ENCODE results near the gene USP40. TPM values are rescaled to one million over a fixed set of nuclear protein-coding genes. Genes with fewer than 3 reads are reported as not detected.

USP40 gene
- total RNA-seq, 2 experiments from 2014 or later: 0.51 to 1.7 TPM

- Histone ChIP-seq H3K9me2 (ENCODE audit: insufficient read depth, low read length) (no peaks in the 10 kb centered on the region), H2AFZ (ENCODE audit: low read length) (no peak overlapping the region), H3K27ac (ENCODE audit: low read depth, low read length, poor library complexity, severe bottlenecking) (no peak overlapping the region), H3K79me2 (ENCODE audit: insufficient read depth, low read depth, low read length) (no peaks in the 10 kb centered on the region), H3K4me2 (ENCODE audit: low read length) (no peak overlapping the region), H3K4me3 (ENCODE audit: low read depth, low read length, poor library complexity, severe bottlenecking) (no peak overlapping the region), H4K20me1 (ENCODE audit: insufficient read depth, low read length) (no peaks in the 10 kb centered on the region), H3K9me3 (ENCODE audit: low read length) (no peaks in the 10 kb centered on the region), H3K4me1 (ENCODE audit: insufficient read depth, low read length, poor library complexity, severe bottlenecking) (no peaks in the 10 kb centered on the region), H3K36me3 (ENCODE audit: insufficient read depth, low read length) (peaks cover 68% of the 10 kb centered on the region)
- ChIA-PET POLR2A (interaction anchor here (1.2 kb wide), 1 partner anchor 17 kb away, joined by 3 read pairs; no protein-coding TSS in a partner anchor), CTCF (ENCODE audit: unreplicated experiment) (interaction anchor here (0.8 to 1.3 kb wide), 3 partner anchors 25 to 112 kb away, joined by 3 read pairs; no protein-coding TSS in a partner anchor)
- intact Hi-C loops (cut with micrococcal nuclease; ENCODE audit: unreplicated experiment): loop anchor here (1.0 to 5.0 kb wide), 4 partner anchors 25 to 186 kb away; no protein-coding TSS in a partner anchor
- BruUV-seq (replicated peaks): no TSS peak
- DNase-seq (ENCODE audit: low spot score): peak; percentile 86
- TF ChIP-seq CTCF (conservative IDR thresholded peaks at IDR 0.05; ENCODE audit: low read length): peak; percentile 97
- TF ChIP-seq EZH2phosphoT487 (IDR thresholded peaks at IDR 0.05; ENCODE audit: borderline replicate concordance, low read depth, low read length): no peak
These were observed 122.9 kb downstream of the USP40 start for GRCh38 chr2:233443511-233444183.

- Histone ChIP-seq H3K36me3 (ENCODE audit: insufficient read depth, low read length) (peaks cover 68% of the 10 kb centered on the region), H3K9me3 (ENCODE audit: low read length) (no peaks in the 10 kb centered on the region), H2AFZ (ENCODE audit: low read length) (no peak overlapping the region), H3K27ac (ENCODE audit: low read depth, low read length, poor library complexity, severe bottlenecking) (no peak overlapping the region), H3K4me3 (ENCODE audit: low read depth, low read length, poor library complexity, severe bottlenecking) (no peak overlapping the region), H4K20me1 (ENCODE audit: insufficient read depth, low read length) (no peaks in the 10 kb centered on the region), H3K9me2 (ENCODE audit: insufficient read depth, low read length) (no peaks in the 10 kb centered on the region), H3K4me2 (ENCODE audit: low read length) (no peak overlapping the region), H3K79me2 (ENCODE audit: insufficient read depth, low read depth, low read length) (no peaks in the 10 kb centered on the region), H3K4me1 (ENCODE audit: insufficient read depth, low read length, poor library complexity, severe bottlenecking) (no peaks in the 10 kb centered on the region)
- ChIA-PET POLR2A (interaction anchor here (0.7 kb wide), 1 partner anchor 137 kb away, joined by 3 read pairs; no protein-coding TSS in a partner anchor), CTCF (ENCODE audit: unreplicated experiment) (no interaction called here)
- DNase-seq (ENCODE audit: low spot score): no peak
- TF ChIP-seq EZH2phosphoT487 (IDR thresholded peaks at IDR 0.05; ENCODE audit: borderline replicate concordance, low read depth, low read length) (no peak), CTCF (conservative IDR thresholded peaks at IDR 0.05; ENCODE audit: low read length) (no peak)
- intact Hi-C loops (cut with micrococcal nuclease; ENCODE audit: unreplicated experiment): loop anchor here (5.0 kb wide), 1 partner anchor 185 kb away; no protein-coding TSS in a partner anchor
- BruUV-seq (replicated peaks): no TSS peak
These were observed 124.6 kb downstream of the USP40 start for GRCh38 chr2:233442028-233442310.
